Ovary (tissue), 9 donors: Measurements from ENCODE around the gene STXBP2. TPM values are rescaled to one million over a fixed set of nuclear protein-coding genes. Genes with fewer than 3 reads are reported as not detected.

Experiments used
- DNase-seq, 5 donors: peaks; one replicate each; pipeline ENCODE4 v3.0.0-alpha.2; 2019 to 2020
- H3K27ac ChIP-seq, 2 donors: fragments of 200-600 bp; one replicate each; pipeline versions ENCODE4 v1.5.1 to v1.8.0; 2019 to 2022
- H3K27me3 ChIP-seq: fragments of 200-600 bp; one replicate; pipeline ENCODE4 v1.8.0; 2022
- H3K36me3 ChIP-seq: fragments of 200-600 bp; sonication (generic); one replicate; pipeline ENCODE4 v1.5.1; 2019
- H3K4me1 ChIP-seq: one replicate; pipeline ENCODE4 v1.8.1; 2013; ENCODE audit warnings: mild to moderate bottlenecking, moderate library complexity; ENCODE audit not compliant: insufficient read depth
- H3K4me3 ChIP-seq: fragments of 200-600 bp; sonication (generic); one replicate; pipeline ENCODE4 v1.5.1; 2017
- H3K9me3 ChIP-seq, 2 donors: fragments of 200-600 bp in 1 of 2; sonication (generic) in 1 of 2; one replicate each; pipeline versions ENCODE4 v1.5.1 to v1.8.1; 2013 to 2019; ENCODE audit warnings: mild to moderate bottlenecking in 1 of 2, moderate library complexity in 1 of 2
- EP300 ChIP-seq: sonication (generic); formaldehyde crosslinking; IDR thresholded peaks from one replicate; pipeline ENCODE4 v1.6.1; 2017; ENCODE audit warnings: antibody characterized with exemption
- POLR2A ChIP-seq: fragments of 450-650 bp; IDR thresholded peaks from one replicate; pipeline ENCODE4 v1.6.1; 2017; ENCODE audit warnings: antibody characterized with exemption, mild to moderate bottlenecking, moderate library complexity
- WGBS, 3 donors: extraction: QIAGEN DNeasy Blood & Tissue Kit in 1 of 3; methylation state at CpG; one replicate each; pipeline versions ENCODE4 v1.1.5 to v1.1.7; 2013 to 2017; 5-methylcytosine and 5-hydroxymethylcytosine counted together
- intact Hi-C, 4 donors: fragments of 100-400 bp; cut with DNase I; formaldehyde crosslinking; loops; one replicate each; pipeline versions ENCODE4 v1.11.0 to v1.15.1; 2022 to 2023
- polyA plus RNA-seq, 2 donors: library from polyadenylated mRNA; stranded (reverse); fragments of 200-250 nt in 1 of 2; fragments of 350-450 nt in 1 of 2; fragmentation: Illumina TruSeq in 1 of 2; extraction: RNeasy Lipid Tissue Mini Kit (QIAGEN cat#74804) in 1 of 2; gene quantifications; one replicate each; pipeline ENCODE4 v1.2.3, GENCODE V29; 2013 to 2014
- total RNA-seq, 7 donors: library from RNA; depleted of rRNA in 2 of 7; stranded (reverse); fragments of >200 nt in 2 of 7; fragmentation: NEBNext Ultra II Directional in 3 of 7; extraction: Animal tissue kit (Norgen Biotek cat#: 25700) in 3 of 7; gene quantifications; one replicate each; pipeline versions ENCODE4 v1.1.0 to v1.2.4, GENCODE V29; 2016 to 2023
- TF ChIP-seq, protein P1 (sequence below), 3 donors: fragments of 450-650 bp in 2 of 3; fragments of 200-600 bp in 1 of 3; IDR thresholded peaks; one replicate each; pipeline versions ENCODE4 v1.5.1 to v1.8.0; 2016 to 2022; ENCODE audit warnings: antibody characterized with exemption in 3 of 3, mild to moderate bottlenecking in 1 of 3
- donor health status: DM: no; HTN: no; CAD: no; lungs with moderate emphysema.
- donor health status: DM: no; HTN: no; CAD: no.
- donor health status: Bipolar disorder and iron deficiency.
- donor health status: DM: yes; HTN: yes; CAD: no.
- donor health status: DM: no; HTN: no; CAD: no.
- donor health status: DM: yes; HTN: yes; CAD: no.

The STXBP2 gene
- total and polyA plus RNA-seq, 9 donors: 4.9 to 35.6 (median 11.4) TPM

- Histone ChIP-seq H3K9me3 (no peaks in the 10 kb centered on the region), H3K36me3 (no peaks in the 10 kb centered on the region), H3K4me3 (no peak overlapping the region), H3K27me3 (no peaks in the 10 kb centered on the region), H3K27ac (no peak overlapping the region), H3K4me1 (peaks cover under 1% of the 10 kb centered on the region)
- TF ChIP-seq POLR2A (no peak), EP300 (no peak)
- TF ChIP-seq, protein P1, sequence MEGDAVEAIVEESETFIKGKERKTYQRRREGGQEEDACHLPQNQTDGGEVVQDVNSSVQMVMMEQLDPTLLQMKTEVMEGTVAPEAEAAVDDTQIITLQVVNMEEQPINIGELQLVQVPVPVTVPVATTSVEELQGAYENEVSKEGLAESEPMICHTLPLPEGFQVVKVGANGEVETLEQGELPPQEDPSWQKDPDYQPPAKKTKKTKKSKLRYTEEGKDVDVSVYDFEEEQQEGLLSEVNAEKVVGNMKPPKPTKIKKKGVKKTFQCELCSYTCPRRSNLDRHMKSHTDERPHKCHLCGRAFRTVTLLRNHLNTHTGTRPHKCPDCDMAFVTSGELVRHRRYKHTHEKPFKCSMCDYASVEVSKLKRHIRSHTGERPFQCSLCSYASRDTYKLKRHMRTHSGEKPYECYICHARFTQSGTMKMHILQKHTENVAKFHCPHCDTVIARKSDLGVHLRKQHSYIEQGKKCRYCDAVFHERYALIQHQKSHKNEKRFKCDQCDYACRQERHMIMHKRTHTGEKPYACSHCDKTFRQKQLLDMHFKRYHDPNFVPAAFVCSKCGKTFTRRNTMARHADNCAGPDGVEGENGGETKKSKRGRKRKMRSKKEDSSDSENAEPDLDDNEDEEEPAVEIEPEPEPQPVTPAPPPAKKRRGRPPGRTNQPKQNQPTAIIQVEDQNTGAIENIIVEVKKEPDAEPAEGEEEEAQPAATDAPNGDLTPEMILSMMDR (IDR thresholded peaks at IDR 0.05): no peak
- intact Hi-C loops: no loop called here
- no peak for DNase-seq
- 33 to 47% (median 35%) methylated on average over 6 of the region's 6 CpGs for WGBS, 3 donors
Measured at GRCh38 chr19:7635670-7636069, 1.2 kb upstream of the STXBP2 start.

DNA sequence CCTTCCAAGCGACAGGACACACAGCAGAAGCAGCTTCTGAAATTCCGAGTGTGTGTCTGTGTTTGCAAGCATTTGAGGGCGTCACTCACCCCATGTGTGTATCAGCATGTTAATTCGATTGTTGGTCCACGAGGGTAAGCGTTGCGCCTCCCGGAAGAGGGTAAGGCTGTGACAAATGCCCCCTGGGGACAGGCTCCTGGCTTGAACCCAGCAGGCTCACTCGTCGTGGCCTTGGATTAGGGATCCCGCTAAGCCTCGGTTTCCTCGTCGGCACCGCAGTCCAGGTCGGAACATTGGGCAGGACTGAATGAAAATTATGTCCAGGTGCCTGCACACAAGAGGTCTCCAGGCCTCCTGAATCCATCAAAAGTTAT is 606 bp upstream of the STXBP2 start:
- H3K27ac ChIP-seq: no peak overlapping the region
- H3K36me3 ChIP-seq: no peaks in the 10 kb centered on the region
- intact Hi-C loops: no loop called here
- TF ChIP-seq, protein P1 (IDR thresholded peaks at IDR 0.05): no peak
- TF ChIP-seq POLR2A: no peak
- no peak for TF ChIP-seq EP300
- H3K27me3 ChIP-seq: no peaks in the 10 kb centered on the region
- no peaks in the 10 kb centered on the region for H3K4me1 ChIP-seq
- H3K4me3 ChIP-seq: no peak overlapping the region
- WGBS, 3 donors: 51 to 70% (median 64%) methylated on average over 16 of the region's 16 CpGs
- no peak for DNase-seq
- H3K9me3 ChIP-seq: no peaks in the 10 kb centered on the region

DNA sequence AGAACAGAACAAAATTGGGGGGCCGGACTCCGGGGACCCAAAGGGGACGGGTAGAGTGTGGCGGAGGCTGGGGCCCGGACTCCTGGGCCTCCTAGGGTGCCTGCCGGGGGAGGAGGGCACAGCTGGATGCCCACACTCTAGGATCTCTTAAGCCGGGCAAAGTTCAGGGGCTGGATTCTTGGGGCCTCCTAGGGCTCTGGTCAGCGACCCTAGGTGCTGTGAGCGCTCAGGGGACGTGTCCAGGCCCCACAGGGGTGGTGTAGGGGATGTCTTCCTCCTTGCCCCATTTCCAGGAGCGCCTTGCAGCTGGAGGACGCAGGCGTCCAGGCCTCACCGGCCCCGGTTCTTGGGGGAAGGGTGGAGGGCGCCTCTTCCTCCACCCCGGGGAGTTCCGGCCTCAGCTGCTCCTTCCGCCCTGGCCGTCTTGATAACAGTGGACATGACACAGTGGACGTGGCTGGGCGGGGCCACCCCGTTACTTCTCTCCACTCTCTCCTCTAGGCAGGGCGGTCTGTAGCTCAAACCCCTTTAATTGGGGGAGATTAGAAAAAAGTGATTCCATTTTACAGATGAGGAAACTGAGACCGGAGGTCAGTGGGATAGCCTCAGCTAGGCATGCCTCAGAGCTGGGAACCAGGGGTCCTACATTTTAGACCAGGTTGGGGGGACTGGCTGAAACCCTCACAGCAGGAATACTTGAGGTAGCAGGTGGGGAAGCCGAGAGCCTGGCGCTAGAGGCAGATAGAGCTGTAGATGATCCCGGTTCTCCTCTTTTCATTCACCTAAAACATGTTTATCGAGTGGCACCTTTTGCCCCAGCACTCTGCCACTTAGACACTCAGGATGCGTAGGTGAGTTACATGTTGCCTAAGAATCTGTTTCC is 705 bp downstream of the STXBP2 start:
- TF ChIP-seq EP300 (no peak), POLR2A (no peak)
- TF ChIP-seq, protein P1 (IDR thresholded peaks at IDR 0.05): no peak
- H3K36me3 ChIP-seq: no peaks in the 10 kb centered on the region
- no peaks in the 10 kb centered on the region for H3K27me3 ChIP-seq
- no peak overlapping the region for H3K27ac ChIP-seq
- no peak for DNase-seq
- H3K4me3 ChIP-seq: peak overlapping the region; percentile 40
- intact Hi-C loops: no loop called here
- 31 to 36% (median 36%) methylated on average over 30 of the region's 30 CpGs for WGBS, 3 donors
- H3K4me1 ChIP-seq: no peaks in the 10 kb centered on the region
- no peaks in the 10 kb centered on the region for H3K9me3 ChIP-seq

DNA sequence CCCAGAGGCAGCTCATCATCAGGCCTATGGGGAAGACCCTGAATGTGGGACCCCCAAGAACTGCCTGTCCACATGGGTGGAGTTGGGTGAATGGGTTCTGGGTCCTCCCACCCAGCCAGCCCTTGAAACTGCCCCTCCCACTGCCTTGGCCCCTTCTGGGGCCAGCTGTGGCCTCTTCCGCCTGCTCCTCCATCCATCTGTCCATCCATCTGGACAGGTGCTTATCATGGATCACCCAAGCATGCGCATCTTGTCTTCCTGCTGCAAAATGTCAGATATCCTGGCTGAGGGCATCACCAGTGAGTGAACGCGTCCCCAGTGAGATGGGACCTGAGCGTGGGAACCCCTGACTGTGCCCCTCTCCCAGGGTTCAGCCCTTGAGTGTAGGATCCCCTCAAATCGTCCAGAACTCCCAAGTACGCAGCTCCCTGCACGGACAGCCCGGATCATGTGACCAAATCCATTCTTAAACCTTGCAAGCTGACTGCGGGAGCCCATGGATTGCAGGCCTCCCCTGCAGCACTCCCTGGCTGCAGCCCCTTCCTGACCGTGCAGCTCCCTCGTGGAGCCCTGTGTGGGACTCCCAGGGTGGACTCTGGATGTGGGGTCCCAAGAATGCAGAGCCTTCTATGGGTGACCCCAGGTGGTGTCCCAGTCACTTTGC is 2.0 kb downstream of the STXBP2 start:
- H3K4me3 ChIP-seq: no peak overlapping the region
- no peak overlapping the region for H3K27ac ChIP-seq
- no peak for TF ChIP-seq POLR2A
- TF ChIP-seq EP300: no peak
- TF ChIP-seq, protein P1 (IDR thresholded peaks at IDR 0.05): no peak
- 35 to 46% (median 46%) methylated on average over 12 of the region's 12 CpGs for WGBS, 3 donors
- no peaks in the 10 kb centered on the region for H3K4me1 ChIP-seq
- DNase-seq: no peak
- H3K36me3 ChIP-seq: no peaks in the 10 kb centered on the region
- H3K27me3 ChIP-seq: no peaks in the 10 kb centered on the region
- no peaks in the 10 kb centered on the region for H3K9me3 ChIP-seq
- intact Hi-C loops: no loop called here
